ENCODE data around the gene DDX10. TPM values are rescaled to one million over a fixed set of nuclear protein-coding genes. Genes with fewer than 3 reads are reported as not detected.

The DDX10 gene
- total and polyA plus RNA-seq, 2 experiments from 2014 or later: 32.4 to 37.8 TPM

GRCh38 chr11:108859510-108859909 is 194.6 kb downstream of the DDX10 start:
- no peak overlapping the region for H3K4me2 ChIP-seq
- H3K27me3 Mint-ChIP-seq (ENCODE audit: insufficient read depth, low read depth, poor library complexity): no peaks in the 10 kb centered on the region
- TF ChIP-seq ZNF331 (CRISPR knock-in tag; IDR thresholded peaks at IDR 0.05; ENCODE audit: low read depth) (no peak), POLR2AphosphoS5 (IDR thresholded peaks at IDR 0.05; ENCODE audit: low read depth) (no peak), STAT1 (IDR thresholded peaks at IDR 0.05; ENCODE audit: unreplicated experiment) (no peak), ZNF114 (CRISPR knock-in tag; IDR thresholded peaks at IDR 0.05) (no peak), JUNB (IDR thresholded peaks at IDR 0.05; ENCODE audit: unreplicated experiment) (no peak), ZNF462 (CRISPR knock-in tag; IDR thresholded peaks at IDR 0.05) (no peak), CTCF (conservative IDR thresholded peaks at IDR 0.05; ENCODE audit: low read depth in 2 of 2) (no peak), ETS1 (IDR thresholded peaks at IDR 0.05) (no peak), REST (IDR thresholded peaks at IDR 0.05; ENCODE audit: unreplicated experiment) (no peak), NANOG (IDR thresholded peaks at IDR 0.05; ENCODE audit: borderline replicate concordance) (no peak), EZH2 (IDR thresholded peaks at IDR 0.05; ENCODE audit: low read depth, unreplicated experiment) (no peak), EZH2phosphoT487 (IDR thresholded peaks at IDR 0.05; ENCODE audit: unreplicated experiment) (no peak), CREB1 (CRISPR knock-in tag; IDR thresholded peaks at IDR 0.05; ENCODE audit: low read depth) (no peak)
- H3K36me3 ChIP-seq (ENCODE audit: insufficient read depth): no peaks in the 10 kb centered on the region
- no peak overlapping the region for H3K27ac ChIP-seq (ENCODE audit: low read depth)
- peaks cover 16% of the 10 kb centered on the region for H3K4me1 Mint-ChIP-seq
- H3K4me3 ChIP-seq: no peak overlapping the region
- H3K9me2 ChIP-seq (ENCODE audit: insufficient read depth): no peaks in the 10 kb centered on the region
- H3K27me3 ChIP-seq (ENCODE audit: insufficient read depth): no peaks in the 10 kb centered on the region
- DNase-seq (ENCODE audit: low spot score) (no peak), ATAC-seq (no peak)
- no peaks in the 10 kb centered on the region; the same call in none of the 2 replicates for H3K79me2 ChIP-seq (replicated peaks; ENCODE audit: insufficient read depth)
- no peaks in the 10 kb centered on the region for H3K36me3 Mint-ChIP-seq (ENCODE audit: low read depth)
- no peaks in the 10 kb centered on the region for H3F3A ChIP-seq (replicated peaks; ENCODE audit: low read depth)
- no peak overlapping the region for H3K4me3 Mint-ChIP-seq
- peak overlapping the region; percentile 35; the same call in 1 of the 2 replicates for H3K27ac Mint-ChIP-seq
- no peaks in the 10 kb centered on the region for H4K20me1 ChIP-seq (replicated peaks; ENCODE audit: insufficient read depth)
- H3K4me1 ChIP-seq (ENCODE audit: insufficient read depth): peaks cover 8% of the 10 kb centered on the region
- no peaks in the 10 kb centered on the region for H3K9me3 Mint-ChIP-seq
- no peak overlapping the region for H2AFZ ChIP-seq
